Measurements from ENCODE around the gene ADAM10.

ADAM10 gene

DNA sequence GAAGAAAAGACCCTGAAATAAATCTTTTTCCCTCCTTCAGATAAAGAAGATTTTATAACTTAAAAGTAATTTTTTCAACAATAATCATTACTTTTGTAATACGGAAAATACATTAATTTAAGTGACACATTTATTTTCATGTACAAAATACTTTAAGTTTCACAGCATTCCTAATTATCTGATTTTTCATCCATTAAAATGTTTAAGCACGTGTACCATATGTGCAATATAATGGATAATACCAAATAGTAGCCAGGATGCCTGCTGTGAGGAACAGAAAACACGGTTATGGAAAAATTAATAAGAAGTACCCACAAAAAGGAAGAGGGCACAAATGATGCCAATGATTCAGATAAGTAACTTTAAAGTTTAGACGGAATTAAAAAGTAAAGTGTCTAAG lies 33.5 kb downstream of the ADAM10 start:
- no peak for DNase-seq (ENCODE audit: low spot score)

DNA sequence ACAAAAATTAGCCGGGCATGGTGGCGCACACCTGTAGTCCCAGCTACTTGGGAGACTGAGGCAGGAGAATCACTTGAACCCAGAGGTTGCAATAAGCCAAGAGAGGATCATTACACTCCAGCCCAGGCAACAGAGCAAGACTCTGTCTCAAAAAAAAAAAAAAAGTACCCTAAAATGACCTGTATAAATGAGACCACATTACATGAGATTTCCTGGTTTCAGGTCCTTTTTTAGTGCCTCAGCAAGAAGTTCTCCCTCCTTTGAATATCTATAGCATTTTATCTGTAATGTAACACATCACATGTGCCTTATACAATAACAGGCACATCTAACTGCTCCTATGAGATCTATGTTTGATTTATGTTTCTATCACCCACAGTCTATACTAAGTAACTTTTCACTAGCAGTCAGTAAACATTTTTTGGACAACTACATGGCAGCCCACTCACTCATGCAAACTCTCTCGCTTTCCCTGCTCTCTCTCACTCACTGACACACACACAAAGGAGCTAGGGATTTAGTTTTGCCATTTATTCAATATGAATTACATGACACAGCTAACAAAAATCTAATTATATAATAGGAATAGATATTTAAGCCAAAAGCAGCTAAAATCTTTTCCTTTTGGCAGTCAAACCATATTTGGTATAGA lies 34.1 kb downstream of the ADAM10 start:
- DNase-seq (ENCODE audit: low spot score): no peak

DNA sequence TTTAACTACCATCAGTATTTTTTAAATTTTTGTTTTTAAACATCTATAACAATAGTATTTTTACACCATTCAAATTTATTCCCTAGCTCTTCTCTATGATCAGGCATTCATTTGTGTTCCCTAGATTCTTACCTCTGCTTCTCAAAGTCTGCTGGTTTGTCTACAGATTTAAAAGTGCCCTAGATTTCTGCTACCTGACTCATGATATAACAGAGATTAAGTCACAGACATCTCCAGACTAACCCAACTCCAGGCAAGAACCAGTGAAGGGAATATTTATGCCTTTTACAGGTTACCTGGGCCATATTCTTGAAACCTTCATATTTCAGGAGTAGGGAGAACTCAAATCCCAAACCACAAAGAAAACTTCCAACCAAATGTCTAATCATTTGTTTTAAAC lies 38.8 kb downstream of the ADAM10 start:
- no peak for DNase-seq (ENCODE audit: low spot score)

DNA sequence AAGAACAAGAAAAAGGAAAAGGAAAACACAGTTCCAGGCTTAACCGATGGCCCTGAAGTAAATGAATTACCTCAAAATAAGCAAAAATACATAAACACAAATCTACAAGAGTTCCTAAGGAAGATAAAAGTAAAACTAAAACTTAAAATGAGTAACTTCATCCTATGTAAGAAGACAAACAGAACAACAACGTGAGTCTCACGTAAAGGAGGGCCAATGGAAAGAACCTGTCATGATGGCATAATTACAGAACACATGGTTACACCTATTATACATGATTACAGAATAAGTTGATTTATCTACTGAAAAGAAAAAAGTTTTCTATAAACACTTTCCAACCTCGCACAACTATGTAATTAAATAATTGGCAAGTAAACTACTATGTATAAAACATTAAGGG lies 42.1 kb downstream of the ADAM10 start:
- no peak for DNase-seq (ENCODE audit: low spot score)

DNA sequence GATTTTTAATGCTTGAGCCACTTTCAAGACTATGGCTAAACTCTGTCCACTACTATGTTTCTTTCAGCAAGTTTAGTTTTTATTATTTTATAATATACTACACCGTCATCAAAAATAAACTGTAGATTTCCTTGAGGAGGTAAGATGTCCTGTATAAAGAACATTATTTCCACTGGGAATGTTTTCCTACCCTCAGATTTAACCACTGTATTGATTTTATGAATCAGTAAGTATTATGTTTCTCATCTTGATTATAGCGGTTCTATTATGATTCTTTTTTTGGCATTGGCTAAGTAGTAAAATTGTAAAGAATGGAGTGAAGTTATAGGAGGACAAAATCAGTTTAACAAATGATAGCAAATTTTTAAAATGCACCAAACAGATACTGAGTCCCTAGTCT lies 44.4 kb downstream of the ADAM10 start:
- no peak for DNase-seq (ENCODE audit: low spot score)

DNA sequence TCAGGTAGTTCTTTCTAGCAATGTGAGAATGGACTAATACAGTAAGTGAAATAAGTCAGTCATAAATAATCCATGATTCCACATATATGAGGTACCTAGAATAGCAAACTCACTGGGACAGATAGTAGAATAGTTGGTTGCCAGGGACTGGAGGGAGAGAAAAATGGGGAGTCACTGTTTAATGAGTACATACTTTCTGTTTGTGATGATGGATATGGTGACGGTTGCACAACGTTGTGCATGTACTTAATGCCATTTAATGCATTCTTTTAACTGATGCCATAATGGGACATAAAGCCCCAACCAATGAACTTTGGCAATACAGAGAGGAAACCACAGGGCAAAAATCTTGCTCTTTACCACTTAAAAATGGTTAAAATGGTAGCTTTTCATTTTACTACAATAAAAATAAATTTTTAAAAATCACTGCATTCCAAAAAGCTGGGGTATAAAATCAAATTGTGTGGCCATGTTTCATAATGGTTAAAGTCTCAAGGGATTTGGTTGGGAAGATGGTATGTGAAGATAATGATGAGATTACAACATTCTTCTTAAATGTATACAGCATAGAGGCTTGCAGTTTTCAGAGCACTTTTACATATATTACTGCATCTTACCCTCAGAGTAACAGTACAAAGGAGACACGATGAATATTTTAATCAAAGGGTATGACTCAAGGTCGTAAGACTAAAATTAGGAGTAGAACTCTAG lies 45.2 kb downstream of the ADAM10 start:
- DNase-seq (ENCODE audit: low spot score): no peak

DNA sequence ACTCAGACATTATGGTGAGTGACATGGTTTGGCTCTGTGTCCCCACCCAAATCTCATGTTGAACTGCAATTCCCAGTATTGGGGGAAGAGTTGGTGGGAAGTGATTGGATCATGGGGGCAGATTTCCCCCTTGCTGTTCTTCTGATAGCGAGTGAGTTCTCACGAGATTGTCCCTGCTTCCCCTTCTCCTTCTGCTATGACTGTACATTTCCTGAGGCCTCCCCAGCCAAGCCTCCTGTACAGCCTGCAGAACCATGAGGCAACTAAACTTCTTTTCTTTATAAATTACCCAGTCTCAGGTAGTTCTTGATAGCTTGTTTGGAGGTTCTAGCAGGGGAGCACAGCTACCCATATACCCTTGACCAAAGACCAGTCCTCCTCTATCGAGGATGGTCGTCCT lies 45.9 kb downstream of the ADAM10 start:
- DNase-seq (ENCODE audit: low spot score): no peak

DNA sequence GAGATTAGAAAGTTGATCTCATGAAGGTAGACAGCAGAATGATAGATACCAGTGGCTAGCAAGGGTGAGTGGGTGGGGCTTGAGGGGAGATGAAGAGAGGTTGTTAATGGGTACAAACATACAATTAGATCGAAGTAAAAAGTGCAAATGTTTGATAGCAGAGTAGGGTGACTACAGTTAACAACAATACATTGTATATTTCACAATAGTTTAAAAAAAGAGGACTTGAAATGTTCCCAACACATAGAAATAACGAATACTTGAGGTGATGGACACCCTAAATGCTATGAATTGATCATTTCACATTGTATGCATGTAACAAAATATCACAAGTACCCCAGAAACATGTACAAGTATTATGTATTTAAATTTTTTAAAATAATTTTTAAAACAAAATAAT lies 47.3 kb downstream of the ADAM10 start:
- no peak for DNase-seq (ENCODE audit: low spot score)

DNA sequence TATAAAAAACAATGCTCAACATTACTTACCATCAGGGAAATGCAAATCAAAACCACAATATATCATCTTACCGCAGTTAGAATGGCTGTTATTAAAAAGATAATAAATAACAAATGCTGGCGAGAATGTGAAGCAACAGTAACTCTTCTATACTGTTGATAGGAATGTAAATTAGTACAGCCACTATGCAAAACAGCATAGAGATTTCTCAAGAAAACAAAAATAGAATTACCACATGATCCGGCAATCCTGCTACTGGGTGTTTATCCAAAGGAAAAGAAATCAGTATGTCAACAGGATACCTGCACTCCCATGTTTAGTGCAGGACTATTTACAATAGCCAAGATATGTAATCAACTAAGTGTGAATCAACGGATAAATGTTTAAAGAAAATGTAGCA lies 48.1 kb downstream of the ADAM10 start:
- DNase-seq (ENCODE audit: low spot score): no peak

DNA sequence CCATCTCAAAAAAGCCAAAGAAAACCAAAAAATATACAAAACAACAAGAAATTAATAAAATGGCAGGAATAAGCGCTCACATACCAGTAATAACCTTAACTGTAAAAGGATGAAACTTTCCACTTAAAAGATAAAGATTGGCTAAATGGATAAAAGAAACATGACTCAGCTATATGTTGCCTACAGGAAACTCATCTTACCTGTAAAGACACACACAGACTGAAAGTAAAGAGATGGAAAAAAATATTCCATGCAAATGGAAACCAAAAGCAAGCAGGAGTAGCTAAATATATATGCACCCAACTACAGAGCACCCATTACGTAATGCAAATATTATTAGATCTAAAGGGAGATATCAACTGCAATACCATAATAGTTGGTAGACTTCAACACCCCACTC lies 49.7 kb downstream of the ADAM10 start:
- DNase-seq (ENCODE audit: low spot score): no peak

DNA sequence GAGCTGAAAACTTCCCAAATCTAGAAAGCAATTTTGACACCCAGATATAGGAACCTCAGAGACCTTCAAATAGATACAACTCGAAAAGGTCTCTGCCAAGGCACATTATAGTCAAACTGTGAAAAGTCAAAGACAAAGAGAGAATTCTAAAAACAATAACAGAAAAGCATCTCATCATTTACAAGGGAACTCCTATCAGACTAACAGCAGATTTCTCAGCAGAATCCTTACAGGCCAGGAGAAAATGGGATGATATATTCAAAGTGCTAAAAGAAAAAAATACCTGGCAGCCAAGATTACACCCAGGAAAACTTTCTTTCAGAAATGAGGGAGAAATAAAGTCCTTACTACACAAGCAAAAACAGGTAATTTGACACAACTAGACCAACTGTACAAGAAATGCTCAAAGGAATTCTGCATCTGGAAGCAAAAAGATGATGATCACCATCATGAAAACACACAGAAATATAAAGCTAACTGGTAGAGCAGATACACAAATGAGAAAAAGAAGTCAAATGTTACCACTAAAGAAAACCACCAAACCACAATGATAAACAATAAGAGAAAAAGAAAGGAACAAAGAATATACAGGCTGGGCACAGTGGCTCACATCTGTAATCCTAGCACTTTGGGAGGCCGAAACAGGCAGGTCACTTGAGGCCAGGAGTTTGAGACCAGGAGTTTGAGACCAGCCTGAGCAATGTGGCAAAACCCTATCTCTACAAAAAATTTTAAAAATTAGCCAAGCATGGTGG lies 50.4 kb downstream of the ADAM10 start:
- DNase-seq (ENCODE audit: low spot score): no peak

DNA sequence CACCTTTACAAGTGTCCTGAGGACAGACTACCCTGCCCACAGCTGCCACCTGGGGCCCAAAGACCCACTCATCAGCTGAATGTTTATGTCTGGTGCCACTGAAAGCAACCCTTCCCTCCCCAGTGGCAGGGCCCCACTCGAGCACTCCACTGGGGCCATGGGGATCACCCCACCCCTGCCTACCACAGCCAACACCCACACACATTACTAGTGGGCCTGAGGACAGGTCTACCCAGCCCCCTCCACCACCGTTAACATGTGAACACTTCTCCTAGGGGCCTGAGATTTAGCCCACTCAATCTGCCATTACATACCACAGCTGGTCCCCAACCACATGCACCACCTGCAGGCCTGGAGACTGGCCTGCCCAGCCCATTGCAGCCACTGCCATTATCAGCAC lies 52.3 kb downstream of the ADAM10 start:
- DNase-seq (ENCODE audit: low spot score): no peak

DNA sequence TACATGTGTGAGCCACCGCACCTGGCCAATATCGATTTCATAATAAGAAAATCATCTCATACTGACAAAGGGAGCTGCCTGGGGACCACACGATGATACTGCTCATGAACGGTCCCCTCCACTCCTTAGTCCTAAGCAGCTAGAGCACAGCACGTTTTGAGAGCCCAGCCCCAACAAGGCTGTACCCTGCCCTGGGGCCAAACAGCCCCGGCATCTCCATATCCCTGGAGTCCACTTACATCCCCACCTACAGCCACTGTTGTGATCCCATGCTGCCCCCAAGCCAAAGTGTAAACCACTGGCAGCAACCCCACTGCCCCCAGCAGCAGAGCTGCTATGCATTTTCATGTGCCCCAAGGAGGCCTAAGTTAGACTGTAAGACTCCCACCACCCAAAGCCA lies 52.8 kb downstream of the ADAM10 start:
- no peak for DNase-seq (ENCODE audit: low spot score)

DNA sequence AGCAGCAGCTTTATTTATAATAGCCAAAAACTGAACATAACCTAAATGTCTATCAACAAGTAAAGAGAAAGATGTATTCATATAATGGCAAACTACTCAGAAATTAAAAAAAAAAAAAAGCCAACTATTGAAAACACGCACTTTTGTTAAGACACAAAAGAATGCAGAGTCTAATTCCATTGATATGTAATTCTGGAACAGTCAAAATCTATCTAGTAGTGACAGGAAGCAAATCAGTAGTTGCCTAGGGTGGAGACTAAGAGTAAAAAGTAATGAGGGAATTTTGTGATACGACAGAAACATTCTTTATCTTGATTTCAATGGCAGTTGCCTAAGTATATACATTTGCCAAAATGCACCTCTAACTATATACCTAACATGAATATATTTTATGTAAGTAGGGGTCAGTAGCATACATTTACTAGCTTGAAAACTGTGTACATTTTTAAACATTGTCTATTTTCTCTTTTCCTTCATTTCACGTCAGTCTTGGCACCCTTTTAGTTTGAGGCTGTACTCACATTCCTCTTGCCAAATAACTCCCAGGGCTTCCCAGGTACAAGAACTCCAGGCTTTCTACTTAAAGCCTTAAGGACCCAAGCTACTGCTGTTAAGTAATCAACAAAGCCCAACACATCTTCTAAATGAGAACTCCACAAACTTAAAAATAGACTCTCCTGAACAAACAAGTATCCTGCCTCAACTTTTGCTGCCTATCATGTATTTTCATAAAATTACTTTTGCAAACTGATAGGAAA lies 54.7 kb downstream of the ADAM10 start:
- no peak for DNase-seq (ENCODE audit: low spot score)

DNA sequence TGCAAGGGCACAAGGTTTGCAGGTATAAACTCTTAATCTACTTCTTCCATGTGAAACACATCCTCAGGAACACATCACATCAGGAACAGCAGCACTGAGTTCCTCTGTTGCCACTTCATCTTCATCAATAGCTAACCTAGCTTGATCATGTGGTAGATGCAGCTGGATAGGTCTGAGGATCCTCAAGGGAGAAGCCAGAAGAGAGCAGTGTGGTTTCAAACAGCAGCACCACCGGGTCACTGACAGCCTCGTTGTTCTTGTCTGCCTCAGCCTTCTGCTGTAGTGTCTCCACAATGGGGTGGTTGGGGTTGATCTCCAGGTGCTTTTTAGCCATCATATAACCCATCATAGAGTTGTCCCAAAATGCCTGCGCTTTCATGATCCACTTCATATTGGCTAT lies 58.8 kb downstream of the ADAM10 start:
- no peak for DNase-seq (ENCODE audit: low spot score)

DNA sequence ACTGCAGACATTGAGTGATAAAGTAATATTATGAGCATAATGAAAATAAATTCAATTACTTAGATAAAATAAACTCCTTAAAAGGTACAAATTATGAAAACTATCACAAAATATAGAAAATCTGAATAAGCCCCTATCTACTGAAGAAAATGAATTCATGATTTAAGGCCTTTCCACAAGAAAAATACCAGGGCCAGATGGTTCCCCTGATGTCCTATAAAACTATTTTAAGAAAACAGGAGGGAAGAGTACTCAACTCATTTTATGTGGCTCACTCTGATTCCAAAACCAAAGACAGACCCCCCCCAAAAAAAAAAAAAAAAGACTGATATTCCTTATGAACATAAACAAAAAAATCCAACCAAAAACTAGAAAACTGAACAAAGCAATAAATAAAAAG lies 59.9 kb downstream of the ADAM10 start:
- DNase-seq (ENCODE audit: low spot score): no peak

DNA sequence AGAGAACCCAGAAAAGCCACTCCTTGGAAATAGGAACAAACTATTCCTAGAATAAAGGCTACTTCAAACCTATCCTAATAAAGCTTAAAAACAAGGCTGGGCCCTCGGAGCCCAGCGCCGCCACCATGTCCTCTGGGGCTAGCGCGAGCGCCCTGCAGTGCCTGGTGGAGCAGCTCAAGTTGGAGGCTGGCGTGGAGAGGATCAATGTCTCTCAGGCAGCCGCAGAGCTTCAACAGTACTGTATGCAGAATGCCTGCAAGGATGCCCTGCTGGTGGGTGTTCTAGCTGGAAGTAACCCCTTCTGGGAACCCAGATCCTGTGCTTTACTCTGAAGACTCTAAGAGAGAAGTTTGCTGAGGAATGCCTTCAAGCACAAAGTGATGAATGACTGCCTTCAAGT lies 63.2 kb downstream of the ADAM10 start:
- no peak for DNase-seq (ENCODE audit: low spot score)

DNA sequence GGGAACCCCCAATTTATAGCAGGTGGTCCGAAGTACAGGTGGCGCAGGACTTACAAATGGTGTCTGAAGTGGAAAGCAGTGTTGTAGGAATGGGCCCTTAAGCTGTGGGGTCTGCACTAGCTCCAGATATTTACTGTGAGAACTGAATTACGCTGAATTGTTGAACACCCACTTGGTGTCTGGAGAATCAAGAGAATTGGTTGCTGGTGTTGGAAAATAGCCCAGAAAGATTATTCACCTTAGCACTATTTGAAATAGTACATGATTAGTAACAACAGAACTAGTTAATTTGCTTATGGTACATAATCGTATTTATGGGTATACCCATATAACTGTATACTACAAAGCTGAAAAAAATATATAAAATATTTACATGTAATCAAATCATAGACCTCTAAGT lies 64.8 kb downstream of the ADAM10 start:
- no peak for DNase-seq (ENCODE audit: low spot score)

DNA sequence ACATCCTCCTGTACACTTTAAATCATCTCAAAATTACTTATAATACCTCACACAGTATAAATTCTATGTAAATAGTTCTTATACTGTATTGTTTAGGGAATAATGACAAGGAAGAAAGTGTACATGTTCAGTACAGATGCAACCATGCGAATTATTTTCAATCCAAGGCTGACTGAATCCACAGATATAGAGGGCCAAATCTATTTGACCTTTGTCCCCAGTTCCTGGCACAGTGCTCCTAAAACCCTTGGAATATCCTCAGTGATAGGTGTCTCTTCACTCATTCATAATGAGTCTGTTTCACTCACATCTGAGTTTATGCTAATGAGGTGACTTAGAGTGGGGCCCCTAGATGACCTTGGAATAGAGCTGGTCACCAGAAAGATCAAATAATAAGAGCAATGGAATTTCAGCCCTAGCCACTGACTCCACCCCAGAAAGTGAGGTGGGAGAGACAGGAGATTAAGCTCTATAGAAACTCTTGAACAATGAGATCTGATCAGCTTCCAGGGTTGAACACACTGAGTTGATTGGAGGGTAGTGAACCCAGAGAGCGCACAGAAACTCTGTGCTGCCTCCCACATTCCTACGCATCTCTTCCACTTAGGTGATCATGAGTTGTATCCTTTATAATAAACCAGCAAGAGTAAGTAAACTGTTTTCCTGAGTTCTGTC lies 65.3 kb downstream of the ADAM10 start:
- DNase-seq (ENCODE audit: low spot score): no peak

DNA sequence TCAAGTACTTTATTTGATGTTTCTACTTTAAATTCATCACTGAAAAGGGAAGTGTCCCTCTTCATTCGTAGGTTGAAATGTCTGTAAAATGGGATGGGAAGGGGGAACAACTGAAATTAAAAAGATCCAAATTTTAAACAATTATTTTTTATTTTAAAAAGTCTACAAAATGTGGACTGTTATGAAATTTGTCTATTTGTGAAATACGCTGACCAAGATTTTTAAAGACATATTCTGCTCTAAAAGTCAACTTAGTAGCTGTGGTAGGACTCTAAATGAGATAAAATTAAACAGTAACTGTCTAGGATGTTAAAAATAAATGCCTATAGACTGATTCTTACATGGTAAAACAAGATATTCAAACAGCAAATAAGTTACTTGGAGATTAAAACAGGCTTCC lies 67.3 kb downstream of the ADAM10 start:
- DNase-seq (ENCODE audit: low spot score): no peak

DNA sequence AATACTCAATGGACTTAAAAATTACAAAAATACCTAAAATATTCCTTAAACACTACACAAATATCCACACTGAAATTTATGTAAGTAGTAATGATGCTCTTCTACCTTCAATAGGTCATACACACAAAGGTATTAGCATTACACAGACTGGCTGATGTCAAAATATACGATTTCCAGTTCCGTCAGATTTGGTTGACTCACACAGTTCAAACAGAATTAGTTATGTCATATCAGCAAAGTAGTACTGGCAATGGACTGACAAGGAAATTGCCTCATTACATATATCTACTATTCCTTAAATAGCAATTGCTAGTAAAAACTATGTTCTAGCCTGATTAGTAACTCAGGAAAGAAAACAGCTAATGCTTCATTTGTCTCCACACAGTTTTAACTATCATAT lies 70.8 kb downstream of the ADAM10 start:
- DNase-seq (ENCODE audit: low spot score): no peak

DNA sequence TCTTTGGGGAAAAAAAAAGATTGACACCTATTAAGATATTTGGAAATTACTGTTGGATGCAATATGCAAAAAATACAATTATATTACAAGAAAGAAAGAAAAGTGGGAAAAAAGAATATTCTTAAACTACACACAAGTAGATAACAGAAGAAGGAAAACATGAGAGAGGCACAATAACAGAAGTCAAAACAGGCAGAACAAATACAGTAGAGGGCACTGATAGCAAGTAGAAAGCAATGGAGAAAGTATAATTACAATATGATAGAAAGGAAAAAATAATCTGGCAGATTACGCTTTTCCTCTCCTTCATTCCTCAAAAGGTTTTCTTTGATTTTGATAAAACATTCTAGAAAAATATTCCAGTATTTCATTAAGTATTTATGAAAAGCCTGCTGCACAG lies 72.1 kb downstream of the ADAM10 start:
- DNase-seq (ENCODE audit: low spot score): no peak
